ENCODE measurements around the gene DVL1. TPM values are rescaled to one million over a fixed set of nuclear protein-coding genes. Genes with fewer than 3 reads are reported as not detected.

Gene DVL1
- total and polyA plus RNA-seq, 2 of the 13 experiments (the other 11 are each of a cell fraction or from before 2014, with no cell fraction given), result 30.8 to 60.4 TPM

- 0 out of 2 replicates have a peak, but pooled peaks have one; percentile 26 for TF ChIP-seq MED1 (CRISPR knock-in tag; IDR thresholded peaks at IDR 0.05)
These were observed 580 bp downstream of the DVL1 start (continued) for GRCh38 chr1:1348420-1349255.

DNA sequence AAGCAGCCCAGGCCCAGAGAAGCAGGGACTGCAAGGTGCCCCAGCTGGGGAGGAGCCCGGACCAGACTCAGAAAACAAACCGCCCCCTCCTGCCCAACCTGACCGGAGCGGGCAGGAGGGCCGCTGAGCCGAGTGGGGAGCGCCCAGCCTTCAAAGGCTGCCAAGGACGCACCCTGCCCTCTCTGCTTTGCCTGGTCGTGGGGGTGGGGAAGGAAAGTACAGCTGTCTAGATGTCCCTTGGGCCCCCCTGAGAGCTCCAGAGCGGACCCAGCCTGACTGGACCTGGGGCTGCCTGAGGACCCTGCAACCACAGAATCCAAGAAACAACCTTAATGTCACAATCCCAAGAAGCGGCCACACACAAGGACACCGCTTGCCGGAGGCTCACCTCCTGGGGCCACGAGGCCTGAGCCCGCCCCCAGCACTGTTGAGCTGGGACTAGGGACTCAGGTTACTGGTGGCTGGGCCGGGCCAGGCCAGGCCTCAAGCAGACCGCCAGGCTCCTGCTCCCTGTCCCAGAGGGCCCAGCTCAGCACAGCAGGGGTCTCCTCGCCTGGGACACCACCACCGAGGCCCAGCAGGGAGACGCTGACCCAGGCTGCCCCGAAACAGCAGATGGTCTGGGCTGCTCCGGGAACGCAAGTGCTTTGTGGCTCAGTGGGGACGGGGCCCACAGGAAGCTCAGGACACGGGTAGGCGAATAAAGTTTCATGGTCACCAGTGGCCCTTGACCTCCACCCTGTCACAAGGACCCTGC, 1.4 kb downstream of the DVL1 start:
- Histone ChIP-seq H3K27me3 (ENCODE audit: control insufficient read depth in 1 of 2, insufficient read depth in 2 of 2, low read length in 2 of 2) (no peaks in the 10 kb centered on the region), H3K27ac (ENCODE audit: extremely low read length, insufficient read depth, low read length) (peak overlapping the region; percentile 82), H3K79me2 (ENCODE audit: insufficient read depth, low read length) (peaks cover 48% of the 10 kb centered on the region), H3K9me3 (ENCODE audit: low read length) (no peaks in the 10 kb centered on the region), H3K9ac (ENCODE audit: insufficient read depth, low read depth, low read length) (peak overlapping the region; percentile 91), H2AFZ (ENCODE audit: low read length) (no peak overlapping the region), H3K36me3 (replicated peaks in 1 of 2; ENCODE audit: control insufficient read depth in 1 of 2, insufficient read depth in 2 of 2, low read length in 2 of 2) (no peaks in the 10 kb centered on the region), H3K4me2 (ENCODE audit: low read depth, low read length) (peak overlapping the region; percentile 91), H3K4me3 (replicated peaks in 1 of 3; ENCODE audit: insufficient read depth in 1 of 3, low read depth in 2 of 3, low read length in 3 of 3) (peak overlapping the region; percentile 79 to 89 (median 85)), H4K20me1 (ENCODE audit: insufficient read depth, low read length) (peaks cover 29% of the 10 kb centered on the region; the same call in 1 of the 2 replicates), H3K4me1 (ENCODE audit: insufficient read depth, low read length) (peaks cover 58% of the 10 kb centered on the region)
- TSS peak; percentile 68 for BruUV-seq (replicated peaks)
- peak; percentile 72 for DNase-seq (ENCODE audit: low spot score)
- ChIA-PET POLR2A (interaction anchor here (0.8 to 2.7 kb wide), 17 partner anchors 10 to 157 kb away, joined by 3 to 38 read pairs (median 6); partner anchors contain the start of genes AURKAIP1, CCNL2, MXRA8 and TAS1R3), CTCF (ENCODE audit: low intra/inter-chr PET ratio, low total read pairs) (no interaction called here)
- intact Hi-C loops (cut with micrococcal nuclease; ENCODE audit: unreplicated experiment) (loop anchor here (1.0 kb wide), 1 partner anchor 24 kb away; no protein-coding TSS in a partner anchor), in situ Hi-C loops (cut with HindIII; ENCODE audit: extremely low pct_ligation_motif_present, low pct_unique_long_range_greater_than_20kb) (no loop called here)
- WGBS (ENCODE audit: low lambda C conversion rate), result 0% methylated on average over 9 of the region's 26 CpGs
- ATAC-seq, result peak; percentile 74
- peak; percentile 46 for FAIRE-seq
- no peak for TF ChIP-seq ZNF577 (CRISPR knock-in tag; IDR thresholded peaks at IDR 0.05; ENCODE audit: borderline replicate concordance, low read depth)
- TF ChIP-seq, protein P1, sequence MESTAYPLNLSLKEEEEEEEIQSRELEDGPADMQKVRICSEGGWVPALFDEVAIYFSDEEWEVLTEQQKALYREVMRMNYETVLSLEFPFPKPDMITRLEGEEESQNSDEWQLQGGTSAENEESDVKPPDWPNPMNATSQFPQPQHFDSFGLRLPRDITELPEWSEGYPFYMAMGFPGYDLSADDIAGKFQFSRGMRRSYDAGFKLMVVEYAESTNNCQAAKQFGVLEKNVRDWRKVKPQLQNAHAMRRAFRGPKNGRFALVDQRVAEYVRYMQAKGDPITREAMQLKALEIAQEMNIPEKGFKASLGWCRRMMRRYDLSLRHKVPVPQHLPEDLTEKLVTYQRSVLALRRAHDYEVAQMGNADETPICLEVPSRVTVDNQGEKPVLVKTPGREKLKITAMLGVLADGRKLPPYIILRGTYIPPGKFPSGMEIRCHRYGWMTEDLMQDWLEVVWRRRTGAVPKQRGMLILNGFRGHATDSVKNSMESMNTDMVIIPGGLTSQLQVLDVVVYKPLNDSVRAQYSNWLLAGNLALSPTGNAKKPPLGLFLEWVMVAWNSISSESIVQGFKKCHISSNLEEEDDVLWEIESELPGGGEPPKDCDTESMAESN (CRISPR knock-in tag; conservative IDR thresholded peaks at IDR 0.05), result 0 out of 2 replicates have a peak, but pooled peaks have one; percentile 12
- TF ChIP-seq, protein P2, sequence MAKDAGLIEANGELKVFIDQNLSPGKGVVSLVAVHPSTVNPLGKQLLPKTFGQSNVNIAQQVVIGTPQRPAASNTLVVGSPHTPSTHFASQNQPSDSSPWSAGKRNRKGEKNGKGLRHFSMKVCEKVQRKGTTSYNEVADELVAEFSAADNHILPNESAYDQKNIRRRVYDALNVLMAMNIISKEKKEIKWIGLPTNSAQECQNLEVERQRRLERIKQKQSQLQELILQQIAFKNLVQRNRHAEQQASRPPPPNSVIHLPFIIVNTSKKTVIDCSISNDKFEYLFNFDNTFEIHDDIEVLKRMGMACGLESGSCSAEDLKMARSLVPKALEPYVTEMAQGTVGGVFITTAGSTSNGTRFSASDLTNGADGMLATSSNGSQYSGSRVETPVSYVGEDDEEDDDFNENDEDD (CRISPR knock-in tag; IDR thresholded peaks at IDR 0.05; ENCODE audit: borderline replicate concordance), result peak; percentile 58; the same call in 1 of the 2 replicates
- TF ChIP-seq TCF7 (IDR thresholded peaks at IDR 0.05; ENCODE audit: low read depth), result 0 out of 2 replicates have a peak, but pooled peaks have one; percentile 59
- TF ChIP-seq ZBTB38 (CRISPR knock-in tag; IDR thresholded peaks at IDR 0.05), result no peak
- peak; percentile 58 for TF ChIP-seq KDM5B (CRISPR knock-in tag; IDR thresholded peaks at IDR 0.05; ENCODE audit: borderline replicate concordance)
- TF ChIP-seq GATAD1 (CRISPR knock-in tag; IDR thresholded peaks at IDR 0.05), result peak; percentile 53; the same call in 1 of the 2 replicates
- TF ChIP-seq ZNF644 (CRISPR knock-in tag; IDR thresholded peaks at IDR 0.05; ENCODE audit: low read depth), result no peak
- no peak for TF ChIP-seq PHF5A (CRISPR knock-in tag; IDR thresholded peaks at IDR 0.05; ENCODE audit: low read depth, unreplicated experiment)
- peak; percentile 79; the same call in 1 of the 2 replicates for TF ChIP-seq ZMAT3 (CRISPR knock-in tag; conservative IDR thresholded peaks at IDR 0.05)
- TF ChIP-seq ZNF350 (CRISPR knock-in tag; IDR thresholded peaks at IDR 0.05; ENCODE audit: borderline replicate concordance, low read depth), result peak; percentile 47; the same call in 1 of the 2 replicates
- no peak for TF ChIP-seq ZNF260 (CRISPR knock-in tag; IDR thresholded peaks at IDR 0.05; ENCODE audit: borderline replicate concordance, low read depth)
- TF ChIP-seq GABPB1 (CRISPR knock-in tag; IDR thresholded peaks at IDR 0.05), result peak; percentile 63
- TF ChIP-seq, protein P3, sequence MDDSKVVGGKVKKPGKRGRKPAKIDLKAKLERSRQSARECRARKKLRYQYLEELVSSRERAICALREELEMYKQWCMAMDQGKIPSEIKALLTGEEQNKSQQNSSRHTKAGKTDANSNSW (CRISPR knock-in tag; IDR thresholded peaks at IDR 0.05; ENCODE audit: borderline replicate concordance), result no peak

All from HepG2 (cell line).